Keratinocyte (primary cell): Measurements from ENCODE around the gene VPS13C.

Experiments used
- EZH2 ChIP-seq: IDR thresholded peaks from one replicate; pipeline ENCODE4 v1.6.1; 2012; ENCODE audit warnings: inconsistent platforms, mild to moderate bottlenecking, low read length, moderate library complexity
- TF ChIP-seq, protein P1 (sequence below), 3 experiments: IDR thresholded peaks in 1 of 3; conservative IDR thresholded peaks in 1 of 3; optimal IDR thresholded peaks in 1 of 3; 2 replicates in 2 of 3; 3 replicates in 1 of 3; pipeline versions ENCODE3 to v1.5.1; 2011; ENCODE audit warnings: low read length in 3 of 3, mild to moderate bottlenecking in 3 of 3, moderate library complexity in 2 of 3, control low read depth in 1 of 3, inconsistent platforms in 1 of 3; ENCODE audit not compliant: insufficient read depth in 2 of 3; ENCODE audit errors: extremely low read depth in 1 of 3

GRCh38 chr15:61869656-61870055, 190.6 kb downstream of the VPS13C start:
- TF ChIP-seq, protein P1, sequence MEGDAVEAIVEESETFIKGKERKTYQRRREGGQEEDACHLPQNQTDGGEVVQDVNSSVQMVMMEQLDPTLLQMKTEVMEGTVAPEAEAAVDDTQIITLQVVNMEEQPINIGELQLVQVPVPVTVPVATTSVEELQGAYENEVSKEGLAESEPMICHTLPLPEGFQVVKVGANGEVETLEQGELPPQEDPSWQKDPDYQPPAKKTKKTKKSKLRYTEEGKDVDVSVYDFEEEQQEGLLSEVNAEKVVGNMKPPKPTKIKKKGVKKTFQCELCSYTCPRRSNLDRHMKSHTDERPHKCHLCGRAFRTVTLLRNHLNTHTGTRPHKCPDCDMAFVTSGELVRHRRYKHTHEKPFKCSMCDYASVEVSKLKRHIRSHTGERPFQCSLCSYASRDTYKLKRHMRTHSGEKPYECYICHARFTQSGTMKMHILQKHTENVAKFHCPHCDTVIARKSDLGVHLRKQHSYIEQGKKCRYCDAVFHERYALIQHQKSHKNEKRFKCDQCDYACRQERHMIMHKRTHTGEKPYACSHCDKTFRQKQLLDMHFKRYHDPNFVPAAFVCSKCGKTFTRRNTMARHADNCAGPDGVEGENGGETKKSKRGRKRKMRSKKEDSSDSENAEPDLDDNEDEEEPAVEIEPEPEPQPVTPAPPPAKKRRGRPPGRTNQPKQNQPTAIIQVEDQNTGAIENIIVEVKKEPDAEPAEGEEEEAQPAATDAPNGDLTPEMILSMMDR (optimal IDR thresholded peaks at IDR 0.05 in 1 of 3, IDR thresholded peaks at IDR 0.05 in 1 of 3, conservative IDR thresholded peaks at IDR 0.05 in 1 of 3; ENCODE audit: extremely low read depth in 1 of 3, insufficient read depth in 2 of 3, low read length in 3 of 3), result no peak
- TF ChIP-seq EZH2, result no peak
